SU-DHL-6 (cell line): ENCODE measurements around the gene UBE2F.
"Not testable (repeated sequence)": the region's sequence is repeated elsewhere in the genome, so short reads cannot be mapped to it uniquely, and the experiment has no call there.

Experiments
- H2AFZ ChIP-seq: fragments of 200-600 bp; sonication (generic); 2 replicates; pipeline ENCODE4 v1.6.1; 2014; ENCODE audit warnings: low read depth, mild to moderate bottlenecking, moderate library complexity, mixed read lengths, antibody characterized with exemption, low read length; ENCODE audit not compliant: severe bottlenecking
- H3F3A ChIP-seq: fragments of 200-600 bp; shearing (Covaris generic); 2 replicates; pipeline ENCODE4 v1.6.0; 2016; ENCODE audit warnings: antibody characterized with exemption, mild to moderate bottlenecking; ENCODE audit not compliant: insufficient read depth
- H3K27ac ChIP-seq: fragments of 200-600 bp; sonication (generic); 2 replicates; pipeline ENCODE4 v1.5.1; 2016; ENCODE audit warnings: low read depth, mild to moderate bottlenecking, low read length, moderate library complexity, mixed read lengths
- H3K27me3 ChIP-seq: fragments of 200-600 bp; sonication (generic), shearing (Covaris generic); 2 replicates; pipeline ENCODE4 v1.6.0; 2014; ENCODE audit warnings: mild to moderate bottlenecking, low read length
- H3K36me3 ChIP-seq: fragments of 200-600 bp; sonication (generic); 2 replicates; pipeline ENCODE4 v1.6.1; 2014; ENCODE audit warnings: mild to moderate bottlenecking, low read length, mixed read lengths
- H3K4me2 ChIP-seq: fragments of 300-600, 200-600 bp; shearing (Covaris generic), sonication (generic); 2 replicates; pipeline ENCODE4 v1.6.0; 2014; ENCODE audit warnings: low read length, low read depth, mild to moderate bottlenecking; ENCODE audit not compliant: poor library complexity, severe bottlenecking
- H3K4me3 ChIP-seq: fragments of 200-600 bp; sonication (generic); 2 replicates; pipeline ENCODE4 v1.5.1; 2014; ENCODE audit warnings: antibody characterized with exemption, low read length, mild to moderate bottlenecking, mixed read lengths; ENCODE audit not compliant: insufficient read depth, poor library complexity, severe bottlenecking
- H3K79me2 ChIP-seq: fragments of 200-600 bp; sonication (generic); 2 replicates; pipeline ENCODE4 v1.6.1; 2014; ENCODE audit warnings: mild to moderate bottlenecking, low read length, moderate library complexity; ENCODE audit not compliant: insufficient read depth
- H3K9ac ChIP-seq: fragments of 200-600 bp; sonication (generic); 2 replicates; pipeline ENCODE4 v1.7.0; 2014; ENCODE audit warnings: mild to moderate bottlenecking, low read length
- H3K9me2 ChIP-seq: fragments of 200-600 bp; sonication (generic); replicated peaks from 2 replicates; pipeline ENCODE4 v1.6.1; 2014; ENCODE audit warnings: low read length; ENCODE audit not compliant: insufficient read depth
- H3K9me3 ChIP-seq: fragments of 200-600 bp; sonication (generic); 2 replicates; pipeline ENCODE4 v1.6.1; 2014; ENCODE audit warnings: low read length, mixed read lengths; ENCODE audit not compliant: insufficient read depth
- H4K20me1 ChIP-seq: fragments of 200-600 bp; sonication (generic); 2 replicates; pipeline ENCODE4 v1.6.1; 2014; ENCODE audit warnings: low read depth, mild to moderate bottlenecking, antibody characterized with exemption, low read length, moderate library complexity, mixed read lengths
- CTCF ChIP-seq: fragments of 200-600 bp; sonication (generic); IDR thresholded peaks from one replicate; pipeline ENCODE4 v1.5.1; 2017; ENCODE audit warnings: antibody characterized with exemption, mild to moderate bottlenecking, low read length, moderate library complexity; ENCODE audit not compliant: insufficient read depth, poor library complexity, severe bottlenecking
- EZH2phosphoT487 ChIP-seq: fragments of 200-600 bp; sonication (generic), shearing (Covaris generic); conservative IDR thresholded peaks from 2 replicates; pipeline ENCODE4 v1.6.1; 2018; ENCODE audit warnings: mild to moderate bottlenecking, antibody characterized with exemption, low read length, moderate library complexity, mixed read lengths

UBE2F gene

GRCh38 chr2:237980751-237981150 lies 13.9 kb downstream of the UBE2F start:
- TF ChIP-seq EZH2phosphoT487, result no peak
- TF ChIP-seq CTCF, result no peak
- no peak overlapping the region for H3K27ac ChIP-seq
- H4K20me1 ChIP-seq, result no peaks in the 10 kb centered on the region
- no peaks in the 10 kb centered on the region for H3K79me2 ChIP-seq
- no peaks in the 10 kb centered on the region for H3K27me3 ChIP-seq
- no peak overlapping the region for H2AFZ ChIP-seq
- no peaks in the 10 kb centered on the region for H3K36me3 ChIP-seq
- no peaks in the 10 kb centered on the region for H3K9me3 ChIP-seq
- no peak overlapping the region for H3K9ac ChIP-seq
- H3K4me3 ChIP-seq, result no peak overlapping the region
- no peak overlapping the region for H3K4me2 ChIP-seq
- H3K9me2 ChIP-seq, result no peaks in the 10 kb centered on the region
- H3F3A ChIP-seq, result no peaks in the 10 kb centered on the region

GRCh38 chr2:237981621-237982020 lies 14.8 kb downstream of the UBE2F start:
- H3K27me3 ChIP-seq, H4K20me1 ChIP-seq, H3K36me3 ChIP-seq, H3K9me2 ChIP-seq, H2AFZ ChIP-seq, H3F3A ChIP-seq, H3K9me3 ChIP-seq, H3K4me3 ChIP-seq, H3K79me2 ChIP-seq, H3K27ac ChIP-seq, H3K4me2 ChIP-seq, H3K9ac ChIP-seq: not testable (repeated sequence)

GRCh38 chr2:237982039-237982725 lies 15.4 kb downstream of the UBE2F start:
- Histone ChIP-seq H3K79me2 (no peaks in the 10 kb centered on the region), H4K20me1 (no peaks in the 10 kb centered on the region), H3F3A (no peaks in the 10 kb centered on the region), H3K9me3 (no peaks in the 10 kb centered on the region), H3K4me2 (no peak overlapping the region), H3K9ac (no peak overlapping the region), H3K27ac (no peak overlapping the region), H3K36me3 (no peaks in the 10 kb centered on the region), H3K27me3 (no peaks in the 10 kb centered on the region), H3K4me3 (no peak overlapping the region), H3K9me2 (no peaks in the 10 kb centered on the region), H2AFZ (no peak overlapping the region)
- TF ChIP-seq CTCF (no peak), EZH2phosphoT487 (no peak)

DNA sequence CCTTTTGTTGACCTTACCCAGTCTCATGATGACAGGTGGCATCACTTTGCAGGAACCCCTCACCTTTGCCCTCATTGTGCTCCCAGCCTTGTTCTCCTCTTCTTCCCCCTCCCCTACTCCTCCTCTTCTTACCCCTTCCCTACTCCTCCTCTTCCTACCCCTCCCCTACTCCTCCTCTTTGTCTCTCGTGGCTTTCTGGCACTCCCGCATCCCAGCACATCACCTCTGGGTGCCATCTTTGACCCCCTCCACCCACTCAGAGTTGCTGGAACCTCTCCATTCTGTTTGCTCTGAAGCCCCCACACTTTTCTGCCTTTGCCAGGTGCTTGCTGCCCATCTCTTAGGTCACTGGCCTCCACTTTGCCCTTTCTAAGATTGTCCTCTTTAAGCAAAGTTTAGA lies 17.1 kb downstream of the UBE2F start:
- Histone ChIP-seq H4K20me1 (no peaks in the 10 kb centered on the region), H3F3A (no peaks in the 10 kb centered on the region), H3K9me2 (no peaks in the 10 kb centered on the region), H3K27me3 (no peaks in the 10 kb centered on the region), H3K9ac (no peak overlapping the region), H3K4me3 (no peak overlapping the region), H3K4me2 (no peak overlapping the region), H3K27ac (no peak overlapping the region), H2AFZ (no peak overlapping the region), H3K36me3 (no peaks in the 10 kb centered on the region), H3K9me3 (no peaks in the 10 kb centered on the region), H3K79me2 (no peaks in the 10 kb centered on the region)
- TF ChIP-seq CTCF (no peak), EZH2phosphoT487 (no peak)
